NCI-H82 treated with DMSO at 0.1 percent for 48 hours (cell line): ENCODE data around the gene ACTR1A.
"Not testable (repeated sequence)": the region's sequence is repeated elsewhere in the genome, so short reads cannot be mapped to it uniquely, and the experiment has no call there.

Experiments
- DNase-seq: peaks from one replicate; lab custom pipeline; 2025; ENCODE audit not compliant: unreplicated experiment; lab: John Stamatoyannopoulos, UW

ACTR1A gene

DNA sequence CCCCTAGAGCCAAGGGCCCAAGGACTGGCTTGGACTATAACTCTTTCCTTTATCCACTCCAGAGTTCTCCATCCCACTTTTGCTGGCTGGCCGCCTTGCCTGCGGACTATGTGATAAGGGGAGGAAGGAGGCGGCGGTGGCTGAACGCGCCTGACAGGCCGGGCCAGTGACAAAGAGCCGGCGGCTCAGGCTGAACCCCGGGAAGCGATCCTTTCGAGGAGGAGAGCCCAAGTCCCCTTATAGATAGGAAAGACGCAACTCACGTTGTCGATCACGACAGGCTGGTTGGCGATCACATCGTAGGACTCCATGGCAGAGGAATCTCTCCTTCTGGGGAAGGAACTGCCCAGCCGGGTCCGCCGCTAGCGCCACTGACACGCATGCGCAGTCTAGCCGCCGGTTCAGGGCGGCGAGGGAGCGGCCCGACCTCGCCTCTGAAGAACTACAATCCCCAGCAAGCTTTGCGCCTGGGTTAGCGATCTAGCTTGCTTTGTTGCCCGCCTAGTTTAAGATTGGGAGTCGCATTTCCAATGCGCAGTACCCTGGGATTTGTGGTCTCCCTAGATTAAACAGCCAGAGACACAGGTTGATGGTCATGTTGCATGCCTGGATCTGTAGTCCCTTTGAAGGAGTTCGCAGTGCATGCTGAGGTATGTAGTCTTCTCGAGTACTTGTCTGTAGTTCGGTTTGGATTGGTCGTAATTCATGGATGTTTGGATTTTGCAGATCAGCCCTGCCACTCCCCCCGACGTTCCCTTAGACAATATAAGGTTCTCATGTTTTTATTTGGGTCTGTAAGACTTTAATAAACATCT, at the start of gene ACTR1A:
Gene ACTR1A (minus strand): TSS at position 376 of the 815 bp plus-strand sequence. CDS start 65 bp downstream, at position 311.
- peak; percentile 99 for DNase-seq

DNA sequence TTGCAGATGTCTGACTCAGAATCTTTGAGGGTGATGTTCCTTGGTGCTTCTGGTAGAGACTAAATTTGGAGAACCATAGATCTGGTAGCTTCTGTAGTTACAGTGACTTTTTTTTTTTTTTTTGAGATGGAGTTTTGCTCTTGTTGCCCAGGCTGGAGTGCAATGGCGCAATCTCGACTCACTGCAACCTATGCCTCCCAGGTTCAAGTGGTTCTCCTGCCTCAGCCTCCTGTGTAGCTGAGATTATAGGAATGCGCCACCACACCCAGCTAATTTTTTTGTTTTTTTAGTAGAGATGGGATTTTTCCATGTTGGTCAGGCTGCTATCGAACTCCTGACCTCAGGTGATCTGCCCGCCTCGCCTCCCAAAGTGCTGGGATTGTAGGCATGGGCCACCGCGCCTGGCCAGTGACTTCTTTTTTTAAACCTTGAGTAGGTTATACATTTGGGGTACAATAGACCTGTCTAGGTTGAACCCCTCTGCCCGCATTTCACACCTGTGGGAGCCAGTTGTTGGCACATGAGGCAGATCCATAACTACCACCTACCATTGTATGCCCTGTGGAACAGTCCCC, 48.2 kb upstream of the ACTR1A start:
- no peak for DNase-seq

DNA sequence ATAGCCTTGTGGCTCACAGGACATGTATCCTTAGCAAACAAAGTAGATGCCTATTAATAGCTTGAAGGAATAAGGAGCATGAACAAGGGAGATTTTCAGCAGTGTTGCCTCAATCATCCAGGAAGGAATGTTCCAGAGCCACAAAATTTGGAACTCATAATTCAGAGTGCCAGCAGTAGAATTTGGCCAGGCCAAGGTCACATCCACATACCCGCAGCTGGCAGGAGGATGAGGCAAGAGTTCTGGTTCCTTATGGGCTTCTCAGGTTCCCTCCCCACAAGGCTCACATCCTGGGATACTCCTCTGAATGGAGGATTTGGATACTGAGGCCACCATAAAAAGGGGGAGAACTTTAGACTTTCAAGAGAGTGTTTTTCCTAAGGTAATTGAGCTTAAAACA, 47.0 kb upstream of the ACTR1A start:
- DNase-seq = no peak

DNA sequence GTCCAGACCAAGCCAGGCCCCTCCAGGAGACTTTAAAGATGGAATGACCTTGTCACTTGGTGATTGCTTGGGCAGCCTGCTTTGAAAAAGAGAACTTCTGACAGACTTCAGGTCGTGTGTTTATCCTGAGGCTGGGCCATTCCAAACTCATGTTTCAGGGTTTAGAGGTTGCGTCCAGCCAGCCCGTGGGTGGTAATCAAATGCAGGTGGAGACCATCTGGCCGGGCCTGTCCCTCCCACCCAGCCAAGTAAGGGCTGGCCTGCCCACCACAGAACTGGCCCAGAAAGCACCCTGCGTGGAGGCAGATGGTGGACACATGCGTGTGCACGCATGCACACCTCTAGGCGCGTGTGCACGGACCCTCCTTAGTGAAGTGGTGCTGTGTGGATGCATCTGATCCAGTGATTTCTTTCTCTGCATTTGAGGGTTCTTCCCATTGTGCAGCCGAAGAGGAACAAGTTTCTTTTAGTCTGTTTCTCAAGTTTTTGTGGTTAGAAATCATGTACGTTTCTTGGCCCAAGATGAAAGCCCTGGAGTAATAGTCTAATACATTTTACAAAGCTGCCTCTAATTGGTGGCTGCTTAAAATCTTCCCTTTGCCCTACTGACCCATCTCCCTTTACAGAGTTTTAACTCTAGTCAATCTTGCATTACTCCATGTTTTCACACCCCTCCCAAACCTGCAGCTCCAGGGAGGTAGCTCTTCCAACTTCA, 44.3 kb upstream of the ACTR1A start:
- DNase-seq = no peak

DNA sequence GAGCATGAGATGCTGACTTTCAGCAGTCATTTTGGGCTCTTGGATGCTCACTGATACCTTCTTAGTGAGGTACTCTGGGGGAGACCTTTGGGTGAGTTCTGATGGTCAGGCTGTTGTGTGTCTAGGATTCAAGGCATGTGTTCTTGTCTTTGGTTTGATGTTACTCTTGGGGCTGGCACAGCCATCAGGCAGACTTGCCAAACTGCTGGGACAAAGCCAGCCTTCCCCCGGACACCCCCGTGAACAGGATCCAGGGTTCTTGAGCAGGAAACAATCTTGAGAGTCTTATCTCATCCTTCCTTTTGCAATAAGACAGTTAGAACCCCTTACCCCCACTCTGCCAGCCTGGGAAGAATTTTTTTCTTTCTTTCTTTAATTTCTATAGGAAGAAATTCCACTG, 43.5 kb upstream of the ACTR1A start:
- no peak for DNase-seq

DNA sequence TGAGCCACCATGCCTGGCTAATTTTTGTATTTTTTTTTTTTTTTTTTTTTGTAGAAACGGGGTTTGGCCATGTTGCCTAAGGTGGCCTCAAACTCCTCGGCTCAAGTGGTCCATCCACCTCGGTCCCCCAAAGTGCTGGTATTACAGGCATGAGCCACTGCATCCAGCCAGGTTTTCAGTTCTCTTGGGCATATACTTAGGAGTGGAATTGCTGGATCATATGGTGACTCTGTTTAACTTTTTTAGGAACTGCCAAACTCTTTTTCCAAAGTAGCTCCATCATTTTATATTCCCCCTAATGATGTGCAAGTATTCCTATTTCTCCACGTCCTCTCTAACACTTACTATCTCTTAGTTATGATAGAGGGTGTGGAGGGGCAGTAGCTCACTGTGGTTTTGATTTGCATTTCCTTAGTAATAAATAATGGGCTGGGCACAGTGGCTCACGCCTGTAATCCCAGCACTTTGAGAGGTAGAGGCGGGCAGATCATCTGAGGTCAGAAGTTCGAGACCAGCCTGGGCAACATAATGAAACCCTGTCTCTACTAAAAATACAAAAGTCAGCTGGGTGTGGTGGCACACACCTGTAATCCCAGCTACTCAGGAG, 42.9 kb upstream of the ACTR1A start:
- no peak for DNase-seq

DNA sequence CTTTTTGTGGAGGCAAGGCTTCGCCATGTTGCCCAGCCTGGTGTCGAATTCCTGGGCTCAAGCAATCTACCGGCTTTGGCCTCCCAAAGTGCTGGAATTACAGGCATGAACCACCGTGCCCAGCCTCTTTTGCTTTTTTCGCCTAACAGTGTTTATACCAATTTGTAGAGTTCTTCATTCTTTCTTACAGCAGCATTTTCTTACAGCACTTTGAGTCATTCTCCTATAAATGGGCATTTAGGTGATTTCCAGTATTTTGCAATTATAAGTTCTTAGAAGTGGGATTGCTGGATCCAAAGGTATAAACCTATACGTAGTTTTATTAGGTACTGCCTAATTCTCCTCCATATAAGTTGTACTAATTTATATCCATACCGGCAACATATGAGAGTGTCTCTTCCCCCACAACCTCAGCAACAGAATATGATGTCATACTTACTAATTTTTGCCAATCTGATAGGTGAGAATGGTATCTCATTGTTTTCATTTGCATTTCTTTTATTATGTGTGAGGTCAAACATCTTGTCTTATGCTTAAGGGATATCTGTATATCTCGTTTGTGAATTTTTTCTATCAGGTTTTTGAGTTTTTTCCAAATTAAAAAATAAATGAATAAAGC, 40.4 kb upstream of the ACTR1A start:
- no peak for DNase-seq

DNA sequence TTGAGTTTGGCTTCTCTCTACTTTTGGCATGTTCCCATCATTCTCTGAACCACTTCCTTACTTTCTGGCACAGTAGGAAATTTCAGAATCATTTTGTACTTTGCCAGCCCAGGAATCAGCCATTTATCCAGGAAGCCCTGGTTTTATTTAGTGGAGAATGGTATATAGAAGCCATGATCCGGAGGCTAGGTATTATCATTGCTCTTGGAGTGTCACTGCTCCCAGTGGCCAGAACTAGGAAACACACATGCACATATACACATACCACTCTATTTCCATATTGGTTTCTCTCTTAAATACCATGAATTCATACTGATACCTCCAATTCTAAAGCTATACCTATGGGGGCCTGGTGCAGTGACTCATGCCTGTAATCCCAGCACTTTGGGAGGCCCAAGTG, 37.5 kb upstream of the ACTR1A start:
- no peak for DNase-seq

DNA sequence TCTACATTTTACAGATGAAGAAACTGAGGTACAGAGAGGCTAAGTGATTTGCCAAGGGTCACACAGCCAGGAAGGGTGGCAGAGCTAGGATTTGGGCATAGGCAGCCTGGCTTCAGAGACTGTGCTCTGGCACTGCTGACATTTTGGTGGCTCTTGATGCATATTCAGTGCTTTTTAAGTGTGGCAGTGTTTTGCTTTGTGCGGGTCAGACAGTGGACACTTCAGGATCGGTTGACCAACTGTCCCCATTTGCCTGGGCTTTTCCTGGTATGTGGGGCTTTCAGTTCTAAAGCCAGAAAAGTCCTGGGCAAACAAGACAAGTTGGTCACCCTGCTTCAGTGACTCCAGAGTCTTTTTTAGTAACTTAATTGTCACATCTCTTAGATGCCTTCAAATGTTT, 36.3 kb upstream of the ACTR1A start:
- no peak for DNase-seq

DNA sequence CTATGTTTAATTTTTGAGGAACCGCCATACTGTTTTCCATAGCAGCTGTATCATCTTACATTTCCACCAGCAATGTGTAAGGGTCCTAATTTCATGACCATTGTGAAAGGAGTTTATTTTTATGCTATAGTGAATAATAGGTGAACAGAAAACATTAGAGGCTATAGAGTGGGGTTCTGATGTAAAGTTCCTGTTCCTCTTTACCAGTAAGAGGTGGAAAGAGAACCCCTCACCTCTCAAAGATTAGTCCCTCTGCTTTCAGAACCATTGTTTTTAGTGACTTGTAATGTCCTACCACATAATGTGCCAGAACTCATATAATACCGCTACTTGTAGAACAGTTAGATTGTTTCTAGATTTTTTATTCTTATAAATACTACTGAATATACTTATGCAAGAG, 35.4 kb upstream of the ACTR1A start:
- DNase-seq = no peak

DNA sequence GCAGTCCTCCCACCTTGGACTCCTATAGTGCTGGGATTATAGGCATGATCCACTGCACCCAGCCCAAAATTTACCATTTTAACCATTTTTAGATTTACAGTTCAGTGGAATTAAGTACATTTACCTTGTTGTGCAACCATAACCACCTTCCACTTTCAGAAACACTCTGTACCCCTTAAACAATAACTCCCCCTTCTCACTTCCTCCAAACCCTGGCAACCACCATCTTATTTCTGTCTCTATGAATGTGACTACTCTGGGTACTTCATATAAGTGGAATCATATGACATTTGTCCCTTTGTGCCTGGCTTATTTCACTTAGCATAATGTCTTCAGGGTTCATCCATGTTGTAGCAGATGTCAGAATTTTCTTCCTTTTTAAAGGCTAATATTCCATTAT, 34.9 kb upstream of the ACTR1A start:
- DNase-seq = no peak

DNA sequence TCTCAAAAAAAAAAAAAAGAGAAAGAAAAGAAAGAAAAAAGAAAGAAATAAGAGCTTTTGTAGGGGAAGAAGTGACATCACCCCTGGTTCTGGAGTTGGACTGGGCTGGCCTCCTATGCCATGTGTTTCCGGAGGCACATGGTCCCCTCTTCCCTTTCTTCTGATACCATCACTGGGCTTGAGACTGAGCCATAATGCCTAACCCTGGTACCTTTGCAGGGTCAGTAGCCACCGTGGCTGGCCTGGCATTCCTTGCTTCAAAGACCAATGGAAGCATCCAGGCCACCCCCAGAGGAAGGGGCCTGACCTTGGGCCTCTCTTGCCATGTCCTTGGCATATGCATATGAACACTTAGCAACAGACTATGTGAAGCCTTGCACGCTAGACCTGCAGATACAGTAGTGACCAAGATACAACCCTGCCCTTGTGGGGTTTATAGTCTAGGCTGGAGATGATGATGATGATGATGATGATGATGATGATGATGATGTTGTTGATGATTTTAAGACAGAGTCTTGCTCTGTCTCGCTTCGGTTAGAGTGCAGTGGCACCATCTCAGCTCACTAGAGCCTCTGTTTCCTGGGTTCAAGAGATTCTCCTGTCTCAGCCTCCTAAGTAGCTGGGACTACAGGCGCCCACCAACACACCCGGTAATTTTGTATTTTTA, 33.1 kb upstream of the ACTR1A start:
- DNase-seq = no peak

DNA sequence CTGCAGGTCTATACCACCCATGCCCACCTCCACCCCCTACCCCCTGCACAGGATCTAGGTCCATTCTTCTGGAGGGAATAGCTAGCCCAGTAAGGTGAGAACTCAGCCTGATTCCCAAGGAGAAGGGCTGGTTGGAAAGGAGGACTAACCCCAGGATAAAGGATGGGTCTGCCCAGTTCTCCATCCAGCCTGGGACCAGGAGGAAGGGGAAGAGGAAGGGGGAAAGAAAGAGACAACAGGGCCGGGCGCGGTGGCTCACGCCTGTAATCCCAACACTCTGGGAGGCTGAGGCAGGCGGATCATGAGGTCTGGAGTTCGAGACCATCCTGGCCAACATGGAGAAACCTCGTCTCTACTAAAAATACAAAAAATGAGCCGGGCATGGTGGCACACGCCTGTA, 32.5 kb upstream of the ACTR1A start:
- DNase-seq = not testable (repeated sequence)

DNA sequence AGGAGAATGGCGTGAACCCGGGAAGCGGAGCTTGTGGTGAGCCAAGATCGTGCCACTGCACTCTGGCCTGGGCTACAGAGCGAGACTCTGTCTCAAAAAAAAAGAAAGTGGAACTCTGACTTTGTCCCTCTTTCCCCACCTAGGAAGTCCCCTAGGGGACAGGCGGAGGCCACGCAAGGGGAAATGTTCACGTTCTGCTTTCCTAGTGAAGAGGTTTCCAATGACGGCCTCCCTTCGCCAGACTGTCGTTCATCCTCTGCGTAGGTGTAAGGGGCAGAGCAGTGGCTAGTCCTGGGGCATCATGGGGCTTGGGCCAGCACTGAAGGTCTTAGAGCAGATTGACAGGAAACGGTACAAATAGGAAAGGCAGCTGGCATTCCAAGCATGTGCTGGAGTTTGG, 31.8 kb upstream of the ACTR1A start:
- DNase-seq = no peak

DNA sequence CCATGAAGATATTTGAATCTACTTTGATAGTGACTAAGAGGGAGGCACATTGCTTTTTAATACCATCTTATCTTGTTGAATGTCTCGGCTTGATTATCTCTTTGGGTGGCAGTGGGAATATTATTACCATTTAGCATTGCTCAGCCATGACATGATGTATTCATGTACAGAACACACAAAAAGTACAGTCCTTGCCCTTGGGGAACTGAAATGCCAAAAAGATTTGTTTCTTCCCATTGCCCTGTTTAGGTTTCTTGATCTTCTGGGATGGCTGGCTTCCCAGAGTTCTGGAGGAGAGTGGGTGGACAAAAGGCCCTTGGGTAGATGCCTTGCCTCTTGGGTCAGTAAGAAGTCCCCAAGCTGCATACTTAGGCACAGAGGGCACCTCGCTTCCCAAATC, 25.0 kb upstream of the ACTR1A start:
- no peak for DNase-seq

DNA sequence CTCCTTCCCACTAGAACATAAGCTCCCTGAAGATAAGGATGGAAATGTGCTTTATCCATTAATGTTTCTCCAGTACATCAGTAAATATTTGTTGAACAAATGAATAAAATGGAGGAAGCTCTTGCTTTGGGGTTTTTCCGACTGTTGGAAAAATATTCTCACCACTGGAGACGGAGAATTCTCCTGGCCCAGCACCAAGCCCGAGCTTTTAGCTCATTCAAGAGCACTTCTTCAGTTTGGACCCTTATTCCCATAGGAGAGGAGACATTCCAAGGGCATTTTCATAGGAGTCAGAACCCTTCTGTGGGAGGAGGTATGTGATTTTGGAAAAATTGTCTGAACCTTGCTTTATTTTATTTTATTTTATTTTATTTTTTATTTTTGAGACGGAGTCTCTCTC, 22.2 kb upstream of the ACTR1A start:
- no peak for DNase-seq

DNA sequence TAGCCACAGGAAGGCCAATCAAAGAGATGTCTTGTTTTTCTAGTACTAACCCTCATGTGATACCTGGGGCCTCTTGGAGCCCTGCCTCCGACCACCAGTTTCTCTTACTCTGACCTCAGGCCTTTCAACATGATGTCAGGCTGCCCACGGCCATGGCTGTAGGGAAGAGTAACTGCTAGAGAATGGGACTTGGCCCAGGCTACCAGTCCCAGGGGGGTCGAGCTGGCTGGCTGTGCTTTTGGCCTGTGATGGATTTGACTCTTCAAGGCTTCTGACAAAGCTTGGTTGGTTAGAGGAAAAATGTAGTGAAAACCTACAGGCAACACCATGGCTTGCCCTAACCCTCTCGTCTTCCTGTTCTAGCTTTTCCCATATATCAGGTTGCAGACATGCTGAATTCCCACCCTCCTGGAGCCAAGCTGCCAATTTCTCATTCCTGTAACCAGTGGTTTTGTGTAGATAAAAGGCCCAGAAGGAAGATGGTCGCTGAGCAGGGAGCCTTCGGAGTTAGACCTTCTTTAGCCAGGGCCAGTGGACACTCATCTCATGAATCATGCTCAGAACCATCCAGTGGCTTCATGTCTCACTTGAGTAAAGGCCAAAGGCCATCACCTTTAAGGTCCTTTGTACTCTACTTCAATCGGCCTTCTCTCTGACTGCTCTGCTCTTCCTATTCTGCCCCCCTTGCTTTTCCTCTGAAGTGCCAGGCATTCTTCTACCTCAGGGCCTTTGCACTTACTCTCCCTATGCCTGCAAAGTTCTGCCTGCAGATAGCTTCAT, 20.9 kb upstream of the ACTR1A start:
- no peak for DNase-seq

DNA sequence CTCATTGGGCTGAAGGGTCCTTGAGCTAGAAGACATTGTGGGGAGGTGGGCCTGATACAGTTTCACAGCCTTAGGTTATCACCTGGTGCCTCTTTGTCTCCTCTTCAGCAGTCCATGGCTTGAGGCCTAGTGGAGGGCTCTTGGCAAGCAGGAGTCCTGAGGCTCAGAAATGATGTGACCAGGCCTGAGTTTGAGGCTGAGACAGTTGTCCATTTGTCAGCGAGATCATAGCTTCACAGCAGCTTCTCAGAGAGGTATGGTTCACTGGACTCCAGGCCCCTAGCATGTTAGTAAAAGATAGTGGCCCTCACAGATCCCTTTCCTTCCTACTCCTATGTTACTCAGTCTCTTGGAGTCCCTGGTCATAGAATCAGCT, 20.4 kb upstream of the ACTR1A start:
- DNase-seq = no peak

DNA sequence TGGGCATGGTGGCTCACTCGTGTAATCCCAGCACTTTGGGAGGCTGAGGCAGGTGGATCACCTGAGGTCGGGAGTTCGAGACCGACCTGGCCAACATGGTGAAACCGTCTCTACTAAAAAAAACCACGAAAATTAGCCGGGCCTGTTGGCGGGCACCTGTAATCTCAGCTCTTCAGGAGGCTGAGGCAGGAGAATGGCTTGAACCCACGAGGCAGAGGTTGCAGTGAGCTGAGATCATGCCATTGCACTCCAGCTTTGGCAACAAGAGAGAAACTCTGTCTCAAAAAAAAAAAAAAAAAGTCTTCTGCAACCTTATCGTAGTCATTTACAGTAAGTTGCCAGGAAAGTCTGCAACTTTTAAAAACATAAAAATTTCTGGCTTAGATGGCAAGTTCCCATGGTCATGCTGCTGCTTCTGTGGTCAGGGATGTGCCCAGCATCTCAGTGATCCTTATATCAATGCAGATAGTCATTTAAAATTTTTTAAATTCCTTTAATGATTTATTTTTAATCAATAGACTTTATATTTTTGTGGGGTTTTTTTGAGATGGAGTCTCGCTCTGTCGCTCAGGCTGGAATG, 16.8 kb upstream of the ACTR1A start:
- no peak for DNase-seq

DNA sequence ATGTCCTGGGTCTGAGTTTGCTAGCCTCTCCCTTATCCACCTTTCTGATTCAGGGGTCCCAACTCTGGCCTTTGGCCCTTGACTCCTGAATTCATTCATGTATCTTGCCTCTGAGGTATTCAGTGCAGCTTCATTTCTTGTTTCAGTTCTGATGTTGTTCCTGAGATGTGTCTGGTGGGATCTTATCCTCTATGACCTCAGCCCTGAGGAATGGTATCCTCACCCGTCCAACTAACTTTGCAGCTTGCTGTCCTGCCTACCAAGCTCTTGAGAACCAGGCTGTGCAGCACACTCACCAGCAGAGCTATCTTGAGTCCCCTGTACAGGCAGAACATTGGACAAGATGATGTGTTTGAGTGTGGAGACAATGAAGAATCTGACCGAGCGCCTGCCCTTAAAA, 15.0 kb upstream of the ACTR1A start:
- no peak for DNase-seq
